Measurements from ENCODE around the gene DDX6. TPM values are rescaled to one million over a fixed set of nuclear protein-coding genes. Genes with fewer than 3 reads are reported as not detected.
A peak's percentile ranks its signal among the peaks of the same experiment; 100 is the strongest.
"Not testable (repeated sequence)": the region's sequence is repeated elsewhere in the genome, so short reads cannot be mapped to it uniquely, and the experiment has no call there.

DDX6 gene
- total RNA-seq, 1 experiment from 2014 or later, result 84.3 TPM

- no TSS peak for BruUV-seq (replicated peaks)
- TF ChIP-seq CTCF (IDR thresholded peaks at IDR 0.05; ENCODE audit: unreplicated experiment), result no peak
- CTCF ChIA-PET, result no interaction called here
- H3K36me3 Mint-ChIP-seq (ENCODE audit: insufficient read depth, unreplicated experiment), result no peaks in the 10 kb centered on the region
- H3K4me1 Mint-ChIP-seq (ENCODE audit: low read depth, unreplicated experiment), result no peaks in the 10 kb centered on the region
- DNase-seq, result no peak
- no peaks in the 10 kb centered on the region for H3K27me3 Mint-ChIP-seq (ENCODE audit: unreplicated experiment)
- no peak overlapping the region for H3K27ac Mint-ChIP-seq (ENCODE audit: unreplicated experiment)
- intact Hi-C loops (cut with micrococcal nuclease; ENCODE audit: unreplicated experiment), result no loop called here
- no peaks in the 10 kb centered on the region for H3K9me3 Mint-ChIP-seq (ENCODE audit: low read depth, unreplicated experiment)
- H3K4me3 Mint-ChIP-seq (ENCODE audit: low read depth, unreplicated experiment), result no peak overlapping the region
Observed at GRCh38 chr11:118834427-118835028, 43.6 kb upstream of the DDX6 start.

- Mint-ChIP-seq H3K27ac (ENCODE audit: unreplicated experiment) (no peak overlapping the region), H3K36me3 (ENCODE audit: insufficient read depth, unreplicated experiment) (no peaks in the 10 kb centered on the region), H3K4me3 (ENCODE audit: low read depth, unreplicated experiment) (no peak overlapping the region), H3K4me1 (ENCODE audit: low read depth, unreplicated experiment) (no peaks in the 10 kb centered on the region), H3K27me3 (ENCODE audit: unreplicated experiment) (no peaks in the 10 kb centered on the region), H3K9me3 (ENCODE audit: low read depth, unreplicated experiment) (no peaks in the 10 kb centered on the region)
- no peak for DNase-seq
- CTCF ChIA-PET, result no interaction called here
- no peak for TF ChIP-seq CTCF (IDR thresholded peaks at IDR 0.05; ENCODE audit: unreplicated experiment)
- no TSS peak for BruUV-seq (replicated peaks)
- intact Hi-C loops (cut with micrococcal nuclease; ENCODE audit: unreplicated experiment), result no loop called here
Observed at GRCh38 chr11:118827118-118827517, 36.2 kb upstream of the DDX6 start.

- BruUV-seq (replicated peaks); DNase-seq; intact Hi-C loops (cut with micrococcal nuclease; ENCODE audit: unreplicated experiment); H3K27ac Mint-ChIP-seq (ENCODE audit: unreplicated experiment); CTCF ChIA-PET; H3K9me3 Mint-ChIP-seq (ENCODE audit: low read depth, unreplicated experiment); H3K4me3 Mint-ChIP-seq (ENCODE audit: low read depth, unreplicated experiment); H3K4me1 Mint-ChIP-seq (ENCODE audit: low read depth, unreplicated experiment); H3K36me3 Mint-ChIP-seq (ENCODE audit: insufficient read depth, unreplicated experiment); H3K27me3 Mint-ChIP-seq (ENCODE audit: unreplicated experiment): not testable (repeated sequence)
Observed at GRCh38 chr11:118822936-118823510, 32.1 kb upstream of the DDX6 start.

- Mint-ChIP-seq H3K36me3 (ENCODE audit: insufficient read depth, unreplicated experiment) (no peaks in the 10 kb centered on the region), H3K4me3 (ENCODE audit: low read depth, unreplicated experiment) (no peak overlapping the region), H3K27me3 (ENCODE audit: unreplicated experiment) (no peaks in the 10 kb centered on the region), H3K9me3 (ENCODE audit: low read depth, unreplicated experiment) (no peaks in the 10 kb centered on the region), H3K27ac (ENCODE audit: unreplicated experiment) (no peak overlapping the region), H3K4me1 (ENCODE audit: low read depth, unreplicated experiment) (no peaks in the 10 kb centered on the region)
- DNase-seq, result peak; percentile 44
- no peak for TF ChIP-seq CTCF (IDR thresholded peaks at IDR 0.05; ENCODE audit: unreplicated experiment)
- CTCF ChIA-PET, result interaction anchor here (0.7 kb wide), 2 partner anchors 442 to 1055 kb away, joined by 3 to 5 read pairs; no protein-coding TSS in a partner anchor
- no TSS peak for BruUV-seq (replicated peaks)
- intact Hi-C loops (cut with micrococcal nuclease; ENCODE audit: unreplicated experiment), result no loop called here
Observed at GRCh38 chr11:118820412-118821357, 29.7 kb upstream of the DDX6 start.

- H3K9me3 Mint-ChIP-seq (ENCODE audit: low read depth, unreplicated experiment); intact Hi-C loops (cut with micrococcal nuclease; ENCODE audit: unreplicated experiment); H3K36me3 Mint-ChIP-seq (ENCODE audit: insufficient read depth, unreplicated experiment); H3K4me1 Mint-ChIP-seq (ENCODE audit: low read depth, unreplicated experiment); H3K27ac Mint-ChIP-seq (ENCODE audit: unreplicated experiment); BruUV-seq (replicated peaks); H3K4me3 Mint-ChIP-seq (ENCODE audit: low read depth, unreplicated experiment); DNase-seq; H3K27me3 Mint-ChIP-seq (ENCODE audit: unreplicated experiment): not testable (repeated sequence)
- CTCF ChIA-PET, result interaction anchor here (0.7 kb wide), 1 partner anchor 443 kb away, joined by 3 read pairs; no protein-coding TSS in a partner anchor
Observed at GRCh38 chr11:118820025-118820379, 29.0 kb upstream of the DDX6 start.

All from Calu3 (cell line).